SH-SY5Y (cell line): ENCODE data around the gene TRIO.

Experiments
- GATA2 ChIP-seq: IDR thresholded peaks from 2 replicates; pipeline ENCODE4 v1.6.1; 2011; ENCODE audit warnings: mild to moderate bottlenecking, low read depth, low read length
- GATA3 ChIP-seq: IDR thresholded peaks from 2 replicates; pipeline ENCODE4 v1.6.1; 2011; ENCODE audit warnings: low read depth, mild to moderate bottlenecking, low read length, moderate library complexity

DNA sequence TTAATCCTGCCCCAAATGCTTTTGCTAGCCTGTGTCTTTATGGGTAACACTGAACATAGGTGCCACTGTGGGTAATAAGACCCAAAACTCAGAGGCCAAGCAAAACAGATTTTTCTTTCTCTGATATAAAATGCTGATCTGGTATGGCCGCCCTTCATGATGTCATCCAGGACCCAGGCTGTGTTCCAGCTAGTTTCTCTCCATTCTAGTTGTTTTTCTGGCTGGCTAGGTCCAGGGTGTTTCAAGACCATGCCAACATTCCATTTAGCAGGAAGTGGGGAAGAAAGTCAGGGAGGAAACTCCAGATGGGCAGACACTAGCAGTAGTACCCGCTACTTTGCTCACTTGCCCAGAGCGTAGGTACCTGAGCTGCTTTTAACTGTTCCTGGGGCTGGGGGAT lies 254.6 kb downstream of the TRIO start:
- TF ChIP-seq GATA2 (no peak), GATA3 (no peak)
